HG02763 (cell line): ENCODE data around the gene EMC1.
"Not testable (repeated sequence)": the region's sequence is repeated elsewhere in the genome, so short reads cannot be mapped to it uniquely, and the experiment has no call there.

Experiments
- ATAC-seq: cut with Tn5 transposase; IDR thresholded peaks from one replicate; pipeline ENCODE4 v1.9.1; 2021; ENCODE audit warnings: mild to moderate bottlenecking, moderate library complexity; ENCODE audit not compliant: unreplicated experiment

Gene EMC1

DNA sequence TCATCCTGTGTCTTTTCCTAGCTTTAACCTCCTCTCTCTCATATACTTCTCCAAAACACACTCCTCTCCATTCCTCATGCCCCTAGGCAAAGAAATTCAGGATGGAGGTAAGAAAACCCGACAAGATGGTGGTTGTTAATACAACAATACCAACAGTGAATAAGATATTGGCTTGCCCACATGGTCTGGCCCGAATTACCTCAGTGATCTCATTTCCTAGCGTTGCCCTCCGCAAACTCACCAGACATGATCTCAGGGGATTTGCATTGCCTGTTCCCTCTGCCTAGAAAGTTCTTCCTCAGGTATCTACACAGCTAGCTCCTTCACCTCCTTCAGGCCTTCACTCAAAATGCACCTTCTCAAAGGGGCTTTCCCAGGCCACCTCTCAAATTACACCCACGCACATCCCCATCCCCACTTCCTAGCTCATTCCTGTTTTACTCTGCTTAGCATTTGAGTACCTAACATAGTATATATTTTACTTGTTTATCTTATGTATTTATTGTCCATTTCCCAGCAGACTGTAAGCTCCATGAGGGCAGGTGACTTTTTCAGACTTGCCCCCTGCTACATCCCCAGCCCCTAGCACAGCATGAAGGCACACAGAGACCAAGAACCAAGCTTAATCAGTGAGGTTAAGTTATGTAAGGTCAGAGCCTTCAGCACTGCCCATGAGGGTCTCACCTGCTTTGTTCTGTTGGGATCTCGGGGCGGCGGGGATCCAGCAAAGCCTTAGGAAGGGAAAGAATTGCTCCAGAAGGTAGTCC is 31.1 kb downstream of the EMC1 start:
- no peak for ATAC-seq

DNA sequence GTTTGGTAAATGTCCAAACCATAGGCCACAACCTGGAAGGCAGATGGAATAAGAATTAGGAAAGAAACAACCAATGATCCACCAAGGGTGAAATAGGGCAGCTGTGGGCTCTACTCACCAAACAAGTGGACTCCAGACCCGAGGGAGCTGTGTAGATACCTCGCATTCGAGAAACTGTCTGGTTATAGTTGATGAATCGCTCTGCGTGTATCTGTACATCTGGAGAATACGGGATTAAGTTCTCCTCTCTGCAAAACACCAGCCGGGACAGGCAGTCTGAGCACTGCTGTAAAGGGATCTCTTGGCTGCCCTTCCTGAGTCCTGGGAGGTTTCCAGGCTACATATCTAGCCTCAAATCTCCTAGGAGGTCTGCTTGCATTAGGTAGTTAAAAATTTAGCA is 31.9 kb downstream of the EMC1 start:
- no peak for ATAC-seq

DNA sequence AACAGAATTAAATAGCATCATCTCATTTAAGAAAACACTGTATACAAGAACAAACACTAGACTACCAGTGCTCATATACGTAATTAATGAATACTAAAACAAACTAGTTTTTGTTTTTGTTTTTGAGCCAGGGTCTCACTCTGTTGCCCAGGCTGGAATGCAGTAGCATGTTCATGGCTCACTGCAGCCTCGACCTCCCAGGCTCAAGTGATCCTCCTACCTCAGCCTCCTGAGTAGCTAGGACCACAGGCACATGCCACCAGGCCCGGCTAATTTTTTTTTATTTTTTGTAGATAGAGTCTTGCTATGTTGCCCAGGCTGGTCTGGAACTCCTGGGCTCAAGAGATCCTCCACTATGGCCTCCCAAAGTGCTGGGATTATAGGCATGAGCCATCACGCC is 34.7 kb downstream of the EMC1 start:
- ATAC-seq = not testable (repeated sequence)

DNA sequence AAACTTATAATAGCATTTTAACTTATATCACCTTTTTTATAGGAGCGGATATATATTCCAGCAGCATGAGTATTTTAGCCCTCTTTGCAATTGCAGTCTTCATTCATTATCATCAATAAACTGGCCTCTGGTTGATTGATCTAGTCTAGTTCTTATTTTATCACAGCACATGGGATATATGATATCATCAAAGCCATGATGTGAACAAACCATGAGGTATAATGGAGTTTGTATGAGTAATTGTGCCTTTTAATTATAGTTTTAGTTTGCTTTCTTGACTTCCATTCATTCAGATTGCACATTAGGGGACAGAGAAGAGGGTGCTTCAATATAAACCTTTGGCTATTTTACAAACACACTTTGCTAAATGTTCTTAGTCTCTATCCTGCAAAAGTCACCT is 37.7 kb downstream of the EMC1 start:
- ATAC-seq = no peak

DNA sequence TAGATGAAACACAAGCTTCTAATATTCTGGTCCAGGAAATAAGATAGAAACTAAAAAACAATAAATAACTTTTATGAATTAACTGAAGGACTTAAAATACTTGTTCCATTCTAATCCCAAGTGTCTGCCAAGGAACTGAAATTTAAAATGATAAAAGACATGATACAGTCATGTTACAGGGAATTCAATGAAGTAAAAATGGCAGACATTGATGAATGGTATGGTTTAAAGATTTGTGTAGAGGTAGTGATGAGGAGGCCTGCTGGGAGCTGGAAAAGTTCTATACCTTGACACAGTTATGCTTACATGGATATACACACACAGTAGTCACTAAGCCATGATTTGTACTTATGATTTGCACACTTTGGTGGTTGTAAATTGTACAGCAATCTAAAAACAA is 39.2 kb downstream of the EMC1 start:
- no peak for ATAC-seq

DNA sequence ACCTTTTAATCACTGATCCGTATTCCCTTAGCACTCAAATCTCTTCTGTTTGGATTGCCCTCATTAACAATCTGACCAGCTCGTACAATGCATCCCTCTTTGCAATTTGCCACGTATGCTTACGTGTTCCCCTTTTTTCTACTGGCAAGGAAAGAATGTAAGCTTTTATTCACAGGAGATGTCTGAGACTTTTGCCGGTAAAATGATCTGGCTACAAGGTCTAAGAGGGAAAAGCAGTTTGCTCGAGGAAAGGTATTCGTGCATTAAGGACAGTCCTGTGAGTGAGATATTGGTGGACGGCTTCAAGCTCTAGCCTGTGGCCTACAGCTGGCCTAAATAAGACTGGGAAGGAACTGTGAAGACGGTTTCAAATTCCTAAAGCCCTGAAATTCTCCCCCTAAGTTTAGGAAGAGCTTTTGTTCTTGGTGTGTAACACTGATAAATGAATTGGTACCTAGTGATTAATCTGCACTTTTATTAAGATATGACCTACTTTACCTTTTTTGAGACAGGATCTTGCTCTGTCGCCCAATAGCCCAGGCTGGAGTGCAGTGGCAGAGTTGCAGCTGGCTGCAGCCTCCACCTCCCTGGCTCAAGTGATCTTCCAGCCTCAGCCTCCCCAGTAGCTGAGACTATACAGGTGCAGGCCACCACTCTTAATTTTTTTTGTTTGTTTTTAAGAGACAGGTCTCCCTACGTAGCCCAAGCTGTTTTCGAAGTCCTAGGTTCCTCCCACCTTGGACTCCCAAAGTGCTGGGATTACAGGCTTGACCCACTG is 40.4 kb downstream of the EMC1 start:
- ATAC-seq = no peak

DNA sequence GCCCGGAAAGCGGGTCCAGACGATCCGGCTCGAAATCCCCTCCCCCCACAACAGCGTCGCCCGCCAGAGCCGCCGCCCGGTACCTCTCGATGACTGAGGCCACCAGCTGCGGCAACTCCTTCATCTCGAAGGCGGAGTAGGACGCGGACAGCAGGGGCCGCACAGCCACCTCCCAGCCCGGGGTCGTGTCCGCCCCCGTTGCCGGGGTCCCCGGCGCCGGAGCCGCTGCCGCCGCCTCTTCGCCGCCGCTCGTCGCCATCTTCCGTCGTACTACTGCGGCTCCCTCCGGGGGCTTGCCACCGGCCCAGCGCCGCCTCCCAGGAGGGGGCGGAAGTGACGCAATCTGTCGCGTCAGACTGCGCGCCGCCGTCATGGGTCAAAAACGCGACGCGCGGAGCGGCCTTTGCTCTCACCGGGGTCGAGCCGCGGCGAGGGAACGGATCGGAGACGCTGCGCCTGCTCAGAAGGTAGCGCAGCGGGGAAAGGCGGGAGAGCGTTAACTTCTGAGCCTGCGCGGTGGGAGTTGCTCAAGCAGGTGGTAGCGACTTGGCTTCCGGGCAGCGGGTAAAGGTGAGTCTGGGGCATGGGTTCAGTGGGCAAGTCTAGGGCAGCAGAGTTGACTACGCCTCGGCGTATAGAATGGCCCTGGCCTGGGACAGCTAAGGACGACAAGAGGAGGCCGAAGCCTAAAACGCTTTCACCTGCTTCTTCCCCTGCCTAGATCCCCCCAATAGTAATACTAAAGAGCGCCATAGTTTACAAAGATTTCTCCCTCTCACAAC is 41.1 kb downstream of the EMC1 start, which contains the start of gene UBR4:
Gene UBR4, minus strand, starts transcription at position 277 of the 782 bp plus-strand sequence. Its CDS starts 18 bp downstream, at position 259.
- ATAC-seq = peak; percentile 90

DNA sequence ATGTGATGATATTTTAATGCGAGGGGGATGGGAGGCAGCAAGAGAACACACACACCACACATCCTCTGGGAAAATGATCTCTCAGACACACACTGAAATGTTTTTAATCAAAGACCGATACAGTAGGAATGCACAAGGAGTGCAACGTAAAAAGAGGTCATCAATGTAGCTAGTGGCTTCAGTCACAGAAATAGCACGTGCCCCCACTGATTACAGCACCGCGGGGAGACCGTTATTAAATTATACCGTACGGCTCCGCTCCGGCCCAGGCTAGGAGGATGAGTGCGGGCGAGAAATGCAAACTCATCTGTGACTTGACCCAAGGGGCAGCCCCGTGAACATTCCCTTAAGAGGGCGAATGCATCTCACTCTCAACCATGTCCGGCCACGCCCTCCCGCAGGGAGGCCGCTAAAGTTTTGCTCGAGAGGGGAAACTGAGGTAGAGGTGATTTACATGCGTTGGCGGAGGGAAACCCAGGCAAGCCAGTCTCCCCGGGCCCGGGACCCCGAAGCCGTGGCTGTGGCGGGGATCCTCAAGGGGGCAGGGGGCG is 41.8 kb downstream of the EMC1 start:
- peak; percentile 35 for ATAC-seq

DNA sequence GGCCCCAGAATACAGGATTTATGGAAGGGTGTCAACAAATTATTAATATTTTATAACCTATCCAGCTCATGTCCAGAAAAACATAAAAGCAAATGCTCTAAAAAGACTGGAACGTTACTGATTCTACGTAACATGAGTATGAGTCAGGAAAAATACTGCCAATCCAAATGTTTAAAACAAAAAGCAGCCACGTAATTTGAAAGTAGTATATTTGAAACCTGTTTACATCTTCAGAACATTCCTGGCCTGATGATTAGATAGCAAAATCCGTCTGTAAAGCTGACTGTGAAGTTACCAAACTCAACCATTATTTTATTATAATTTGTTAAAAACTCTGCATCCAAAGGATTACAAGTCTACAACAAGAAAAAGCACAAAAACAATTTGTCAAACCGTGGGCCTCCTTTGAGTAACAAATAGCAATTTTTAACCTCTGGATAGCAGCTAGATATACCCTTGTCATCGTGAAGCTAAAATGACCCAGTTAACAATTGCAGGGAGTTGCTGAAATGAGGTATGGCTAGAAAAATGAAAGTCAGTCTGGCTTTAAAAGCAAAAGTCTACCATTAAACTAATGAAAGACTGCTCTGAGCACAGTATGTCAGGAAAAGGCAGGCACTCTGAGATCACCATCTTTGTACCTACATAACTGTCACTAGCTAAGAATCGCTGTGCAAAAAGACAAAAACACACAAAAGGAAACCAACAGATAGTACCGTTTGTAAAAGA is 42.5 kb downstream of the EMC1 start:
- ATAC-seq = no peak

DNA sequence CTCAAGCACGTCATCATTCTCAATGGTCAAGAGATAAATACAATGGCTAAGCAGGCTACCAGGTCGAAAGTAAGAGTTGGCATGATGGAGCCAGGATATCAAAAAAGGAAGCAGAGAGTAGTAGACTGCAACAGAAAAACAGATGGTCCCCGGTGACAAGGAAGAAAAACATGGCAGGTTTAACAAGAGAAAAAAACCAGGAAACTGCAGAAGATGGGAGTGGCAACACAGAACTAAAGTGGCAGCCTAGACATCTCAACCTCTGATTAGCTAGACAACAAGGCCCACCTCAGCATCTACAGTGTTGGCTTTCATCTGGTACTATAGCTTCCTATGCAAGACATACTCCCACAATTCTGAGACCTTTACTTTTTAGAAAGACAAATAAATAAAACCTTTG is 44.4 kb downstream of the EMC1 start:
- ATAC-seq = no peak

DNA sequence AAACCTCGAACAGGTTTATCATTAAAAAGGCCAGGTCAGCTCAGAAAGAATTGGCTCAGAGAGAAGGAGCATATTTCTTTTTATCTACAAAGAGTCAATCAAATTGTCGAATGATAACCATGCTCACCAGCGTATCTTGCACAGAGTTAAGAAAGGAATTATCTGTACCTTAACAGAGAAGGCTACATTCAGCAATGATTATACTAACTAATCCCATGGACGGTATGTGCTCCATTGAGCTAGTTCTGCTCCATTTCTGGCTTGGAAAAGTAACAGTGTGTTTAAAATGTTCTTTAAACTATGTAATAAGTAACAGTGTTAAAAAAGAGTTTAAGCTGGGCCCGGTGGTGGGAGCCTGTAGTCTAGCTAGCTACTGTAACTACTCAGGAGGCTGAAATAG is 45.5 kb downstream of the EMC1 start:
- ATAC-seq = no peak

DNA sequence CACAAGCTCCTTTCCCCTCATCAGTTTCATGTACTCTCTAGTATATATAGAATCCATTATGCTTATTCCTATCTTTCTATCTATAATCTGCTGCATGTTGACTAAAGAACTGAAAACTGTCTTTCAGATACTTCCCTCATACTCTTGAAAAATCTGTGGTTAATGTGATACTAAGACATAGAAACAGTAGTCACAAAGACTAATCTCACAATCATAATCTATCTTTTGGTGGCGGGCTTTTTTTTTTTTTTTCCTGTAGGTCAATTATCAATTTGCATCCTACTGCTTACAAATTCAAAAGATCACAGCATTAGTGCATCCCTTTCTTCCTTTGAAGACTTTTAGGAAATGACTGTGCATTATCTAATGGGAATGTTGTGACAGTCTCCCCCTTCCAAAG is 45.9 kb downstream of the EMC1 start:
- no peak for ATAC-seq

DNA sequence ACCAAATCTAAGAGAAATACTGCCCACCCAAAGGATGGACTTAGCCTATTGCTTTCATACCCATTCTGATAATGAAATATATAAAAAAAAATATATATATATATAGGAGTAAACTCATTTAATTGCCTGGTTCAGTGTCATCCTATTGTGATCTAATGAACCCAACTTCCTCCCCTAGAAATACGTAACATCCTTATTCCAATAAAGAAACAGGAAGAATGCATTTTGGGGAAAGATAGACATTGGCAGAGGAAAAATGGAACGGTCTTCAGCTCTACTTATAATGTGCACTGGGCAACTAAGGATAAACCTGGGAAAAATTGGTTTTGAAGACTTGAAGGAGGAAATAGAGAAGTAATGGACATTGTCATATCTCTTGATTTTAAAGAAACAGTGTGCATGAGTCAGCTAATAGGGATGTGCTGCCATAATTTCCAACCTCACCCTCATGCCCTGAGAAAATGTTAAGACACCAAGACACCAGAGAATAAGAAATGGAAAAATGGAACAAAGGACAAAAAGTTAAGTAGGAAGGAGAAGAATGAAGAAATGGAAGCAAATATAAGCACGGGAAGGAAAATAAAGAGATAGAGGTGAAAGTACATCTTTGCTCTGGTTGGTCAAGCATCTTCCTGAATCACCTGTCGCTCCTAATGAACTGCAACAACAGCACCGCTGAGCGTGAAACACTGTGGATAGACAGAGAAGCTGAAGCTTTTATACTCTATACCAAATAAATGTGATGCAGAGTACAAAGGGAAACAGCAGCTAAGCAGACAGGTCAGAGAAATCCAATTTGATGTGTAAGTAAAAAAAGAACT is 46.7 kb downstream of the EMC1 start:
- ATAC-seq = no peak

DNA sequence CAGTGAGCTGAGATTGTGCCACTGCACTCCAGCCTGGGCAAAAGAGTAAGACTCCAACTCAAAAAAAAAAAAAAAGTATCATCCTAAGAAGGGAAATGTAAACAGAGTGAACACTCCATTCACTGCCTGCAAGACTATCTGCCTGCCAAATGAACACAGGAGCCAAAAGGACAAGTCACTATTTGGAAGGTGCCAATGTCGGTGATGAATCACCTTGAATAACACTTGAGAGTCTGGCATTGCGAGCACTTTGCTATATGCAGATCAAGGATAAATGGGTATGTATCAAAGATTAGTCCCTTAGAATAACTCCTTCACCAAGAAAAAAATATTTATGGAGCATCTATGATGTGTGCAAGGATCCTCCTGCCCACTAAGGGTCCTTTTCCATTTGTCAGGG is 47.9 kb downstream of the EMC1 start:
- ATAC-seq = no peak

DNA sequence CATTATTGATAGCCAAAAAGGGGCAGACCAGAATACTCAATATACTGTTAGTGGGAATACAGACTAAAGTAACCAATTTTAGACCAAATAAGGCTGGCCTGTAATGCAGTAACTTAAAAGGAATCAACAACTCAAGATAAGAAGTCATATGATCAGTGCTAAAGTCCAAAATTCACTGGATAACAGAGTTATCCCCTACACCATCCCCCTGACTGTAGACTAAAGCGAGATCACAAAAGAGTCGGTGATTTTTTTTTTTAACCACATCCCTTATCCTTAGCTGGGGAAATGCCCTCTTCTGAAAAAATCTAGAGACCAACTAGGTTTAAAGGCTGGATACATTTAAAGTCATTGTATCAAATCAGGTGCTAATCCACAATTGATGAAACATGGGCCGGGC is 48.9 kb downstream of the EMC1 start:
- no peak for ATAC-seq

DNA sequence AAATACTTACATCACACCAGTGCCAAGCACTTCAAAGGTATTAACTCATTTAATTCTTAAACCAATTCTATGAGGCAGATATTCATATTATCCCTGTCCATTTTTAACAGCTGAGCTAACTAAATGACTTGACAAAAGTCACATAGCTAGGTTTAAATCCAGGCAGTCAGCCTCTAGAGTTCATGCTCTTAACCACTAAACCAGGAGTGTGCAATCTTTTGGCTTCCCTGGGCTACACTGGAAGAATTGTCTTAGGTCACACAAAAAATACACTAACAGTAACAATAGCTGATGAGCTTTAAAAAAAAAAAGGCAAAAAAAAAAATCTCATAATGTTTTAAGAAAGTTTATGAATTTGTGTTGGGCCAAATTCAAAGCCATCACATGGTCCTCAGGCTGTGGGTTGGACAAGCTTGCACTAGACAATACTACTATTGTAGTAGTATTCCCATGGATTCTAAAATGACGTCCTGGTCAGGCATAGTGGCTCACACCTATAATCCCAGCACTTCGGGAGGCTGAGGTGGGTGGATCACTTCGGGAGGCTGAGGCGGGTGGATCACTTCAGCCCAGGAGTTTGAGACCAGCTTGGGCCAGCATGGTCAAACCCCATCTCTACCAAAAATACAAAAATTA is 51.2 kb downstream of the EMC1 start:
- ATAC-seq = no peak

DNA sequence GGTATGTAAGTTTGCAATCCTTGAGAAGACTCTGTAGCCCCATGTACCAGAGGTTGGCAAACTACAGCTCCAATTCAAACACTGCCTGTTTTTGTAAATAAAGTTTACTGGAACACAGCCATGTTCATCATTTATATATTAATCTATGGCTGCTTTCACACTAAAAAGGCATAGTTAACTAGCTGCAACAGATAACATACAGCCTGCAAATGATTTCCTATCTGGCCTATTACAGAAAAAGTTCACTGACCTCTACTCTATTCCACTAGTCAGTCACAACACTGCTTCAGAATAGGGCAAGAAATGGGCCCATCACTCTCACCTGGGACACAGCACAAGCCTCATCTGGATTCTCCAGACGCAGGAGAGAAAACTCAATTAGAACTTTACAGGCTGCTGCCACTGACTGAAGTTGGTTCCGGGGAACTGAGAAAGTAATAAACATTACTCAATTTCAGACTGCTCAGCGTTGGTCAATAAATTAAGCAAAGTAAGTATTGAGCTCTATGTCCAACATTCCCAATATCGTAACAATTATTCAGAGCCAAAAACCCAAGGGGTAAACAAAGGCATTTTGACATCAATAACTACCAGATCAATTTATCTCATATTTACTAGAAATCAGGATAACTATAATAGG is 51.9 kb downstream of the EMC1 start:
- no peak for ATAC-seq

DNA sequence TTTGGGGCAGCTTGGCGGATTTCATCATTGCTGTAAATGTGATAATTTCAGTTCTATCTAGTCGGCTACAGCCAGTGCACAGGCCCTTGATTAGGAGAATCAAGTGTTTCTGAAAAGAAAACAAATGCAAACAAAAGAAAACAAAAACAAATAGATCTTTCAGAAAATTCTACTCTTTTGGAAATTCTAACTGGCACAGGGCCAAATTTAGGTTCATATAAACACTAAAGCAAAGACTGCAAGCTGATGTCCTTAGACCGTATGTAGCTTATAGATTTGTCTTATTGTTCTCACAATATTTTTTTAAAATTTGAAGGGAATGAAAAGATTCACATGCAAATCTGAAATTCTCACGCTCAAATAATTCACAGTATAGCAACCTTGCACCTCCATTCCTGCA is 52.5 kb downstream of the EMC1 start:
- ATAC-seq = no peak

DNA sequence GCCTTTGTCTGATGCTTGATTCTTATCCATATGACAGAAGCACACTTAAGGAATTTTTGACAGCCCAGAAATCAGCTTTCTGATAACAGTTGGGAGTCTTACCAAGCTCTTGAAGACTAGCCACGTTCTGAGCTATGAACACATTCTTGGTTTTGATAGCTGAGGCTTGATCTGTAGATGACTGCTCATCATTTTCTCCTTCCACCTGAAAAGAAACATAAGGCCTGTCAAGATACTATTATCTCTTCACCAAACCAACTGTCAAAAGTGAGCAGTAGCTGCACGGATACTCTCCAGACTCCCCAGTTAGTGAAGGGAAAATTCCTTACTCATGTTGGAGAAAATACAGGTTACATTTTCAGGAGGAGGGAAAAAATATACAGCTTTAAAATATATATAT is 53.5 kb downstream of the EMC1 start:
- no peak for ATAC-seq
